ENCODE results near the gene CSRNP3. TPM values are rescaled to one million over a fixed set of nuclear protein-coding genes. Genes with fewer than 3 reads are reported as not detected.

Gene CSRNP3
- total and polyA plus RNA-seq, 10 of the 15 experiments (the other 5 are each of a cell fraction or from before 2014, with no cell fraction given) = 0.03 to 5.2 (median 0.11) TPM; not detected in 1

DNA sequence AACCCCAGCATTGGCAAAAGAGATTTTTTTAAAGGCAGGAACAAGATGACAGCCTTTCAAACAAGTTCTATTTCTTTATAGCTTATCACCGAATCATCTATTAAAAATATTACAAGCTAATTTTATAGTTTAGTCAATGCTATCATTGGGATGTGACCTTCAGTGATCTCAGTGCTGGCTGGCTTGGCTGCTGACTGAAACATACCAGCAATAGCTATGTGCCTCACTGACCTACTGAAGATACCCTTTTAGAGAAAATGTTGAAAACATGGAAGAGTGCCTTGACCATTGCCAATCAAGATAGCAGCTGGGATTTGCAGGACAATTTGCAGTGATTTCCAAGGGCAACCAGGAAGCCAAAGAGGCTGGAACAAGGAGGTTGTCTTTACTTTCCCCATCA lies 44.0 kb downstream of the CSRNP3 start (continued):
- TF ChIP-seq, protein P1, sequence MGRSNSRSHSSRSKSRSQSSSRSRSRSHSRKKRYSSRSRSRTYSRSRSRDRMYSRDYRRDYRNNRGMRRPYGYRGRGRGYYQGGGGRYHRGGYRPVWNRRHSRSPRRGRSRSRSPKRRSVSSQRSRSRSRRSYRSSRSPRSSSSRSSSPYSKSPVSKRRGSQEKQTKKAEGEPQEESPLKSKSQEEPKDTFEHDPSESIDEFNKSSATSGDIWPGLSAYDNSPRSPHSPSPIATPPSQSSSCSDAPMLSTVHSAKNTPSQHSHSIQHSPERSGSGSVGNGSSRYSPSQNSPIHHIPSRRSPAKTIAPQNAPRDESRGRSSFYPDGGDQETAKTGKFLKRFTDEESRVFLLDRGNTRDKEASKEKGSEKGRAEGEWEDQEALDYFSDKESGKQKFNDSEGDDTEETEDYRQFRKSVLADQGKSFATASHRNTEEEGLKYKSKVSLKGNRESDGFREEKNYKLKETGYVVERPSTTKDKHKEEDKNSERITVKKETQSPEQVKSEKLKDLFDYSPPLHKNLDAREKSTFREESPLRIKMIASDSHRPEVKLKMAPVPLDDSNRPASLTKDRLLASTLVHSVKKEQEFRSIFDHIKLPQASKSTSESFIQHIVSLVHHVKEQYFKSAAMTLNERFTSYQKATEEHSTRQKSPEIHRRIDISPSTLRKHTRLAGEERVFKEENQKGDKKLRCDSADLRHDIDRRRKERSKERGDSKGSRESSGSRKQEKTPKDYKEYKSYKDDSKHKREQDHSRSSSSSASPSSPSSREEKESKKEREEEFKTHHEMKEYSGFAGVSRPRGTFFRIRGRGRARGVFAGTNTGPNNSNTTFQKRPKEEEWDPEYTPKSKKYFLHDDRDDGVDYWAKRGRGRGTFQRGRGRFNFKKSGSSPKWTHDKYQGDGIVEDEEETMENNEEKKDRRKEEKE (IDR thresholded peaks at IDR 0.05) = no peak
- TF ChIP-seq MYB (IDR thresholded peaks at IDR 0.05; ENCODE audit: borderline replicate concordance, low read depth, low read length) (no peak), LARP7 (IDR thresholded peaks at IDR 0.05) (no peak)

GRCh38 chr2:165518611-165519010 lies 49.1 kb downstream of the CSRNP3 start:
- Histone ChIP-seq H3K4me1 (ENCODE audit: control insufficient read depth, insufficient read depth, low read length) (no peaks in the 10 kb centered on the region), H2AFZ (ENCODE audit: control insufficient read depth, low read depth, low read length) (no peak overlapping the region), H3K9ac (ENCODE audit: control insufficient read depth, insufficient read depth, low read length) (no peak overlapping the region), H3K27me3 (replicated peaks in 1 of 2; ENCODE audit: control insufficient read depth in 2 of 2, insufficient read depth in 2 of 2, low read length in 1 of 2) (no peaks in the 10 kb centered on the region), H3K4me3 (no peak overlapping the region), H3K4me2 (ENCODE audit: control insufficient read depth, insufficient read depth) (no peak overlapping the region), H3K9me3 (replicated peaks; ENCODE audit: control insufficient read depth, insufficient read depth, low read length) (no peaks in the 10 kb centered on the region), H4K20me1 (ENCODE audit: control insufficient read depth, insufficient read depth) (no peaks in the 10 kb centered on the region), H3K79me2 (ENCODE audit: control insufficient read depth, insufficient read depth, low read length) (no peaks in the 10 kb centered on the region), H3K27ac (ENCODE audit: control insufficient read depth, insufficient read depth) (no peak overlapping the region), H3K36me3 (ENCODE audit: control insufficient read depth in 2 of 2, insufficient read depth in 2 of 2, low read length in 1 of 2) (no peaks in the 10 kb centered on the region)
- TF ChIP-seq, protein P2, sequence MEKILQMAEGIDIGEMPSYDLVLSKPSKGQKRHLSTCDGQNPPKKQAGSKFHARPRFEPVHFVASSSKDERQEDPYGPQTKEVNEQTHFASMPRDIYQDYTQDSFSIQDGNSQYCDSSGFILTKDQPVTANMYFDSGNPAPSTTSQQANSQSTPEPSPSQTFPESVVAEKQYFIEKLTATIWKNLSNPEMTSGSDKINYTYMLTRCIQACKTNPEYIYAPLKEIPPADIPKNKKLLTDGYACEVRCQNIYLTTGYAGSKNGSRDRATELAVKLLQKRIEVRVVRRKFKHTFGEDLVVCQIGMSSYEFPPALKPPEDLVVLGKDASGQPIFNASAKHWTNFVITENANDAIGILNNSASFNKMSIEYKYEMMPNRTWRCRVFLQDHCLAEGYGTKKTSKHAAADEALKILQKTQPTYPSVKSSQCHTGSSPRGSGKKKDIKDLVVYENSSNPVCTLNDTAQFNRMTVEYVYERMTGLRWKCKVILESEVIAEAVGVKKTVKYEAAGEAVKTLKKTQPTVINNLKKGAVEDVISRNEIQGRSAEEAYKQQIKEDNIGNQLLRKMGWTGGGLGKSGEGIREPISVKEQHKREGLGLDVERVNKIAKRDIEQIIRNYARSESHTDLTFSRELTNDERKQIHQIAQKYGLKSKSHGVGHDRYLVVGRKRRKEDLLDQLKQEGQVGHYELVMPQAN (conservative IDR thresholded peaks at IDR 0.05) = no peak
- TF ChIP-seq YY1 (IDR thresholded peaks at IDR 0.05; ENCODE audit: low read depth, low read length) (no peak), ASH2L (IDR thresholded peaks at IDR 0.05; ENCODE audit: borderline replicate concordance, low read depth) (no peak), SUZ12 (IDR thresholded peaks at IDR 0.05; ENCODE audit: unreplicated experiment) (no peak), CBX3 (IDR thresholded peaks at IDR 0.05; ENCODE audit: borderline replicate concordance, low read depth) (no peak), POLR2AphosphoS2 (IDR thresholded peaks at IDR 0.05; ENCODE audit: low read depth, low read length) (no peak), SP1 (IDR thresholded peaks at IDR 0.05; ENCODE audit: low read depth, low read length) (no peak), GABPA (IDR thresholded peaks at IDR 0.05; ENCODE audit: low read depth) (no peak), SIN3A (IDR thresholded peaks at IDR 0.05; ENCODE audit: low read depth, low read length) (no peak), PRDM15 (CRISPR knock-in tag; IDR thresholded peaks at IDR 0.05) (no peak)
- TF ChIP-seq, protein P3, sequence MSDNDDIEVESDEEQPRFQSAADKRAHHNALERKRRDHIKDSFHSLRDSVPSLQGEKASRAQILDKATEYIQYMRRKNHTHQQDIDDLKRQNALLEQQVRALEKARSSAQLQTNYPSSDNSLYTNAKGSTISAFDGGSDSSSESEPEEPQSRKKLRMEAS (IDR thresholded peaks at IDR 0.05; ENCODE audit: low read depth, low read length) = no peak
- CTCF ChIA-PET = interaction anchor here (0.6 to 1.5 kb wide), 6 partner anchors 18 to 57 kb away, joined by 3 to 6 read pairs (median 4); no protein-coding TSS in a partner anchor
- intact Hi-C loops (cut with micrococcal nuclease; ENCODE audit: unreplicated experiment) = no loop called here
- POLR2A ChIA-PET = interaction anchor here (1.6 kb wide), 1 partner anchor 17 kb away, joined by 4 read pairs; no protein-coding TSS in a partner anchor
- SMC1A ChIA-PET (ENCODE audit: uncharacterized antibody, unreplicated experiment) = interaction anchor here (0.9 to 2.5 kb wide), 10 partner anchors 9 to 151 kb away, joined by 3 to 7 read pairs (median 4); no protein-coding TSS in a partner anchor
- BruUV-seq (replicated peaks) = no TSS peak
- FAIRE-seq (no peak), DNase-seq (ENCODE audit: low read depth, low spot score) (no peak), ATAC-seq (no peak)
- in situ Hi-C loops (cut with MboI) = no loop called here
- RAD21 ChIA-PET (ENCODE audit: unreplicated experiment) = interaction anchor here (0.9 to 1.3 kb wide), 3 partner anchors 10 to 180 kb away, joined by 3 to 4 read pairs (median 3); no protein-coding TSS in a partner anchor

Measured in GM12878 (cell line).